ENCODE data around the gene EIF3D.
"Not testable (repeated sequence)": the region's sequence is repeated elsewhere in the genome, so short reads cannot be mapped to it uniquely, and the experiment has no call there.

The EIF3D gene

GRCh38 chr22:36549033-36549432, 20.1 kb upstream of the EIF3D start:
- no peak for DNase-seq (ENCODE audit: low read depth)

GRCh38 chr22:36548606-36549005, 19.6 kb upstream of the EIF3D start:
- no peak for DNase-seq (ENCODE audit: low read depth)

DNA sequence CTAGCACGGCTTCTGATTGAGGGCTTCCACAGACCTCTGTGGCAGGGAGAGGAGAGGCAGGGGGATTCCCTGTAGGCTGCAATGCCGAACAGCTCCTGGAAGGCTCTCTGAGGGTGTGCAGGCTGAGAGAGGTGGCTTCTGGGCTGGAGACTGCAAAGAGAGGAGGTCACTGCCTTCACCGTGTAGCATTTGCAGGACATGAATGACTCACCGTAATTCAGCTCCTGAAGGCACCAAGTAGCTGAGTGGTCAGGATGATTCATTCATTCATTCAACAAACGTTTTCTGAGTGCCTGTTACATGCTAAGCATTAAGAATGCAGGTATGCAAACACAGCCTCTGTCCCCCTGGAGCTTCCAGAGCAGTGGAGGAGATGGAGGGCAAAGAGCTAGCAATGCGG, 18.0 kb upstream of the EIF3D start:
- DNase-seq (ENCODE audit: low read depth), result peak; percentile 98

GRCh38 chr22:36546092-36546804, 17.3 kb upstream of the EIF3D start:
- peak; percentile 79 for DNase-seq (ENCODE audit: low read depth)

DNA sequence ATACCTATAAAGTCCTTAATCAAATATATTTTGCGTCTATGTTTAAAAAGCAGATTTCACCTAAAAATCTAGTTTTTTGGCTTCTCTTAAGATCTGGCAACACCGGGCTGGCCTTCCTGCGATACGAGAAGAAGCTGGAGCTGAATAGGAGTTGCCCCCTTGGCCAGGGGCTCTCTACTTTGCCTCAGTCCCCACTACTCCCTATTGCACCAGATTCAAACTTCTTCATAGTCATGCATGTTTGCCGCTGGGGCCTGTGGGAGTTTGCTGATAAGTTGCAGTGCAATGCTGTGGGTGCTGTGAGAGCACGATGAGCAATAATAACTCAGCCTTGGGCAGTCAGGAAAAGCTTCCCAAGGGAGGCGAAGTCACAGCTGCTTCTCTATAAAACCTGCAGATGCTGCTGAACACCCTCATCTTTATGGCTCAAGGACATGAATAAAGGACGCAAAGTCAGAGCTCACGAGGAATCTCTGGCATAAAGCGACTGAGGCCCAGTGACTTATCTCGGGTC, 15.2 kb upstream of the EIF3D start:
- peak; percentile 92 for DNase-seq (ENCODE audit: low read depth)

GRCh38 chr22:36541831-36542411, 13.0 kb upstream of the EIF3D start:
- DNase-seq (ENCODE audit: low read depth), result peak; percentile 99

GRCh38 chr22:36540867-36541642, 12.1 kb upstream of the EIF3D start:
- DNase-seq (ENCODE audit: low read depth), result peak; percentile 83

DNA sequence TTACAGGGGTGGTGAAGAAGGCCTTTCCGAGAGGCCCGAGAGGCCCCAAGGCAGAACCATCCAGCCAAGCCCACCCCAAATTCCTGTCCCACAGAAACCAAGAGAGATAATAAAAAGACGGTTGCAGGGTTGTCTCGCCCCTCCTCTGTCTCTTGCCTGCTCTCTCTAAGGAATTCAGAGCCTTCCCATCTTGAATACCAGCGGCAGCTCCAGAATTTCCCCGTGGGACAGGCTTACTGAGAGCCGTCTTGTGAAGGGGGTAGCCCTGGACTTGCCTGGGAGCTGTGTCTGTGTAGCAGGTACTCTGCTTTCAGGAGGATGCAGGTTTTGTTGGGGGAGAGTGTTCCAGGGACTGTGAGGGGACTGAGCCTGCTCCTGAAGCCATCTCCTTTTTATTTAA, 9.6 kb upstream of the EIF3D start:
- no peak for DNase-seq (ENCODE audit: low read depth)

GRCh38 chr22:36536717-36537116, 7.8 kb upstream of the EIF3D start:
- no peak for DNase-seq (ENCODE audit: low read depth)

DNA sequence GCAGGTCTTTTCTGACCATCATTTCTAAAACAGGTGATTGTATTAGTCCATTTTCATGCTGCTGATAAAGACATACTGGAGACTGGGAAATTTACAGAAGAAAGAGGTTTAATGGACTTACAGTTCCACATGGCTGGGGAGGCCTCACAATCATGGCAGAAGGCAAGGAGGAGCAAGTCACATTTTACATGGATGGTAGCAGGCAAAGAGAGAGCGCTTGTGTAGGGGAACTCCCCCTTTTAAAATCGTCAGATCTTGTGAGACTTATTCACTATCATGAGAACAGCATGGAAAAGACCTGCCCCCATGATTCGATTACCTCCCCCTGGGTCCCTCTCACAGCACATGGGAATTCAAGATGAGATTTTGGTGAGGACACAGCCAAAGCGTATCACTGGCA, 4.4 kb upstream of the EIF3D start:
- DNase-seq (ENCODE audit: low read depth), result not testable (repeated sequence)

DNA sequence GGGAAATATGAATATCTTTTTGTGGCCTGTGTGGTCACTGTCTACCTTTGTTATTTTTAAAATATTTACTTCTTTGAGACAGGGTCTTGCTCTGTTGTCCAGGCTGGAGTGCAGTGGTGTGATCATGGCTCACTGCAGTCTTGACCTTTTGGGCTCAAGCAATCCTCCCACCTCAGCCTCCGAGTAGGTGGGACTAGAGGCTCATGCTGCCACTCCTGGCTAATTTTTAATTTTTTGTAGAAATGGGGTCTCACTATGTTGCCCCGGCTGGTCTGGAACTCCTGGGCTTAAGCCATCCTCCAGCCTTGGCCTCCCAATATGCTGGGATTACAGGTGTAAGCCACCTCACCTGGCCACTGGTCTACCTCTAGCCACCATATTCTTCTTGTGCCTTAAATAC, 3.5 kb upstream of the EIF3D start:
- no peak for DNase-seq (ENCODE audit: low read depth)

DNA sequence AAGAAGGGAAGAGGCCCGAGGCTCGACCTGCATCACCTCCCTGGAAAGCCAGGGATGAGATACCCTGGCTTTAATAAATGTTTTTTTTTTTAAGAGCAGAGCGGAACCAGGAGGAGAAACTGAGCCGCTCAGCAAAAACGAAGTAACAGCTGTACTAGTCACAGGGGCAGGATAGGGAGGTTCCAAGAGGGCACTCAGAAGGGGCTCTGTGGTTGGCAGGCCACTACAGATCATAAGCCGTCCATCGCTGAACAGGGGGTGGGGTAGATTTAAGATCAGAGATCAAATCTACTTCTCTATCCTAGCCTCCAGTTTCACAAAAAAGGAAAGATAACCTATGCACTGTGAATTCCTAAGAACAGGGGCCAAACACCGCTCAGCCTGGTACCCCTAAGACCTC, 625 bp downstream of the EIF3D start:
- DNase-seq (ENCODE audit: low read depth), result peak; percentile 63

DNA sequence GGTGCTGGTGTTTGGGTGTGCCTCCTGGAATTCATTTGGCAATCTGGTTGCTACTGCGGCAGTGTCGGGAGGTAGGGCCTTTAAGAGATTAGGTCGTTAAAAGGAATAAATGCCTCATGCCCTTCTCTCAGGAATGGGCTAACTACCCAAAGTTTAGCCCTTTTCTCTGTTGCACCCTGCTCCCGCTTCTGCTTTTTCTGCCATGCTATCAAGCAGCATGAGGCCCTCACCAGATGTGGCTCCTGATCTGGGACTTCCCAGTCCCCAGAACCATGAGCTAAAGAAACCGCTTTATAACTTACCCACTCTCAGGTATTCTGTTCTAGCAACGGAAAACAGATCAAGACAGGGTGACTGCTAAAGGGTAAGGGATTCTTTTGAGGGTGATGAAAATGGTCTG, 6.3 kb downstream of the EIF3D start:
- DNase-seq (ENCODE audit: low read depth), result no peak

- DNase-seq (ENCODE audit: low read depth), result no peak
These were observed 8.5 kb downstream of the EIF3D start for GRCh38 chr22:36520423-36520822.

DNA sequence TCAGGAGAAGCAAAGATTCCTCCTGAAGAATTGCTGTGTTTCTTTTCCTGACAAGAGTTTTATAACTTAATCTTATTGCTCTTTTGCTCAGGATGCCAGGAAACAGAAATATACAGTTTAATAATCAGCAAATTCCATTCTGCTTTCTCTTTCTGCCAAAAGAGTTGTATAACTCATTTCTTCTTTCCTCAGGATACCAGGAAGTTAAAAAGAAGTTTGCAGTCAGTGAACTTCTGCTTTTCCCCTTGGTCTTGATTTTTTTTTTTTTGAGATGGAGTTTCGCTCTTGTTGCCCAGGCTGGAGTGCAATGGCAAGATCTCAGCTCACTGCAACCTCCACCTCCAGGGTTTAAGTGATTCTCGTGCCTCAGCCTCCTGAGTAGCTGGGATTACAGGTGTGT, 9.1 kb downstream of the EIF3D start:
- not testable (repeated sequence) for DNase-seq (ENCODE audit: low read depth)

DNA sequence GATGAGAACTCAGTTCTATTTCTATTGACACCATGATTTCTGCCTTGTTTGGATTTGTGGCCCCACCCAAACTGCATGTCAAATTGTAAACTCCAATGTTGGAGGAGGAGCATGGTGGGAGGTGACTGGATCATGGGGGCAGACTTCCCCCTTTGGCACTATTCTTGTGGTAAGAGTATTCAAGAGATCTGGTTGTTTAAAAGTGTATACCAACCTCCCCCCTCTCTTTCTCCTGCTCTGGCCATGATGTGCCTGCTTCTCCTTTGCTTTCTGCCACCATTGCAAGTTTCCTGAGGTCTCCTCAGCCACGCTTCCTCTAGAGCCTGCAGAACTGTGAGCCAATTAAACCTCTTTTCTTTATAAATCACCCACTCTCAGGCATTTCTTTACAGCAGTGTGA, 14.2 kb downstream of the EIF3D start:
- no peak for DNase-seq (ENCODE audit: low read depth)

- no peak for DNase-seq (ENCODE audit: low read depth)
These were observed 16.0 kb downstream of the EIF3D start for GRCh38 chr22:36512991-36513390.

DNA sequence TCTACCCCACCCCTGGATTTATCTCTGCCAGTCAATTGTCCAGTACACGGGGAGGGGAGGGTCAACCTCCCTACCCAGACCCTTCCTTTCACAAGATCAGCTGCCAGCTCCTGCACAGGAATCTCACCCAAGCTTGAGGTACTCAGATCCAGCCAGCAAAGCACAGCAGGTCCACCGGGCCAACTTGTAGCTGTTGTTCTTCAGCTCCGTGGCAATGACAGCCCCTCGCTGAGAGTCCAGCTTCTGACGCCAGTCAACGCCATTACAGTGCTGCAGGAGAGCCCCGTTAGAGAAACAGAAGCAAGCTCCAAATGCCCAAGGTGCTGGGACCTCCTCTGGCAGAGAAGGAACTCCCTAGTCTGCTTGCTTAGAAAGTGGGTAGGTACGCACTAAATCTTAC, 16.6 kb downstream of the EIF3D start:
- DNase-seq (ENCODE audit: low read depth), result no peak

DNA sequence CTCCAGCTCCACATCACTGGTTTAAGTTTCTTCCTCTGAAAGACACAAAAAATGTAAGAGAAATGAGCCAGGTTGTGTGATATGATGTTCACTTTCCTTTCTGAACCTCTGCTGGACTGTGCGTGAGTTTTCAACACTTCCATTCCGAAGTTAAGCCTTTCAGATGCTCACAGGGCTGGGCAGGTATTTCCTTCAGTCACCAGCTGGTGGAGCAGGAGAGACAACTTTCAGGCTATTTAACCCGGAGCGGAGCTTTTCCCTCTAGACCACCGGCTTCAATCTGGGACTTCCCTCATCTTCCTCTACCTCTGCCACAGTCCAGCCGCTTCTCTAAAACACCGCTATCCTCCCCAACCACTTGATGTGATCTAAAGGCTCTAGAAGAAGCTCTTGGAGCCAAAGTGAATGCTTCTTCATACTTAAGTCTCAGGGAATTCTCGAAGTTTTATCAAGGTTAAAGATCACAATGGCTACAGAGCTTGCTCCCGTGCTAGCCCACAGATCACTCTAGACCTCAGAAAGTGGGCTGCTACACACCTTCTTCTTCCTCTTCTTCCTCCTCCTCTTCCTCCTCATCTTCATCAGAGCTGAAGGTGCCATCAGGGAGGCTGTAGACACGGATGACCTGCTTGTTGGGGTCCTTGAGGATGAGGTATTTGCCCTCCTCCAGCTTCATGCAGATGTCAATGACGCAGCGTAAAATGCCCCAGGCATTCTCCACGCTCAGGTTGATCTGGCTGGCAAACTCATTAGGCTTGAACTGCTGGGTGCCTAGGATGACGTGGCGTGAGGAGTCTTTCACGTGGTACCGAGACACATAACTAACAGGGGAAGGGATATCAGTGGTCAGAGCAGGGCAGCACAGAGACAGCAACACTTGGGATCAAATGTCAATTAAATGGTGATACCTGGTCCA, 17.7 kb downstream of the EIF3D start:
- peak; percentile 72 for DNase-seq (ENCODE audit: low read depth)

DNA sequence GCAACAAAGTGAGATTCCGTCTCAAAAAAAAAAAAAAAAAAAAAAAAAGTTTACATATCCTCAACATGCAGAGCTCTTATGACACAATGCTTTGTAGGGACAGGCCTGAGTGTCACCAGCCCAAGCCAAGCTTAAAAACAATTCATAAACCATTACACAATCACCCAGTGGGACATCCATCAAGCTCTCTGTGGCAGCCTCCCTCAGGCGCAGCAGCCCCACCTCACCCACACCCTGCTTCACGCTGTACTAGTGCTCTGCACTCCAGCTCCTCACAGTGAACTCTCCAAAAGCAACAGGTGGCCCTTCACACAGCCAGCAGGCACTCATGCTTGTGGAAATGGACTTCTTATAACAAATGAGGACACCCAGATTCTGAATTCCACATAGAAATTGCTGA, 18.6 kb downstream of the EIF3D start:
- DNase-seq (ENCODE audit: low read depth), result no peak

- DNase-seq (ENCODE audit: low read depth), result no peak
These were observed 21.4 kb downstream of the EIF3D start for GRCh38 chr22:36507518-36508010.
